DND-41 (cell line): ENCODE data around the gene RBSN.

Experiments used
- ATAC-seq: fragments of 200-7000 bp; cut with Tn5 transposase; 3 replicates; pipeline ENCODE4 v1.9.1; 2021; ENCODE audit warnings: low read depth; ENCODE audit not compliant: insufficient read depth
- DNase-seq: peaks from one replicate; pipeline ENCODE4 v3.0.0-alpha.2; 2020
- H2AFZ ChIP-seq: 2 replicates; pipeline ENCODE4 v1.6.0; 2012; ENCODE audit warnings: low read depth, low read length
- H3K27ac ChIP-seq: 2 replicates; pipeline ENCODE4 v1.5.1; 2012; ENCODE audit warnings: low read length, inconsistent platforms
- H3K27me3 ChIP-seq: fragments of 200-600 bp; sonication (generic); 2 replicates; pipeline ENCODE4 v1.6.0; 2012; ENCODE audit warnings: low read length, mild to moderate bottlenecking, inconsistent platforms; ENCODE audit not compliant: insufficient read depth, poor library complexity
- H3K36me3 ChIP-seq: 2 replicates; pipeline ENCODE4 v1.5.1; 2012; ENCODE audit warnings: low read length, inconsistent platforms; ENCODE audit not compliant: insufficient read depth
- H3K4me1 ChIP-seq: 2 replicates; pipeline ENCODE4 v1.5.1; 2012; ENCODE audit warnings: mild to moderate bottlenecking, low read length; ENCODE audit not compliant: insufficient read depth
- H3K4me2 ChIP-seq: 2 replicates; pipeline ENCODE4 v1.6.0; 2012; ENCODE audit warnings: mild to moderate bottlenecking, moderate library complexity, low read length, inconsistent platforms; ENCODE audit not compliant: insufficient read depth
- H3K4me3 ChIP-seq, 2 experiments: fragments of 200-600 bp in 1 of 2; shearing (Covaris generic) in 1 of 2; 2 replicates each; pipeline ENCODE4 v1.5.1; 2012 to 2016; ENCODE audit warnings: inconsistent platforms in 2 of 2, low read length in 2 of 2, mild to moderate bottlenecking in 2 of 2, low read depth in 1 of 2, moderate library complexity in 1 of 2
- H3K79me2 ChIP-seq: 2 replicates; pipeline ENCODE4 v1.6.0; 2012; ENCODE audit warnings: low read length, inconsistent platforms; ENCODE audit not compliant: insufficient read depth
- H3K9ac ChIP-seq: 2 replicates; pipeline ENCODE4 v1.6.0; 2012; ENCODE audit warnings: low read depth, mild to moderate bottlenecking, inconsistent platforms, low read length, moderate library complexity
- H3K9me3 ChIP-seq: 2 replicates; pipeline ENCODE4 v1.5.1; 2012; ENCODE audit warnings: low read length, moderate library complexity, mild to moderate bottlenecking, inconsistent platforms; ENCODE audit not compliant: insufficient read depth, severe bottlenecking
- H4K20me1 ChIP-seq: 2 replicates; pipeline ENCODE4 v1.6.0; 2012; ENCODE audit warnings: low read length; ENCODE audit not compliant: insufficient read depth
- CTCF ChIP-seq: IDR thresholded peaks from 2 replicates; pipeline ENCODE4 v1.5.1; 2012; ENCODE audit warnings: borderline replicate concordance, low read length, moderate library complexity, mild to moderate bottlenecking; ENCODE audit not compliant: poor library complexity, severe bottlenecking; ENCODE audit errors: extremely low read depth
- EZH2 ChIP-seq: IDR thresholded peaks from 3 replicates; pipeline ENCODE4 v1.6.1; 2012; ENCODE audit warnings: borderline replicate concordance, low read depth, mild to moderate bottlenecking, moderate library complexity, low read length, inconsistent platforms; ENCODE audit not compliant: severe bottlenecking

The RBSN gene

GRCh38 chr3:15096046-15096445 lies 2.9 kb downstream of the RBSN start:
- no peak overlapping the region for H3K9ac ChIP-seq
- peaks cover 26% of the 10 kb centered on the region for H3K4me1 ChIP-seq
- peaks cover 35% of the 10 kb centered on the region for H3K36me3 ChIP-seq
- H3K9me3 ChIP-seq, result no peaks in the 10 kb centered on the region
- no peak overlapping the region for H2AFZ ChIP-seq
- H3K4me3 ChIP-seq, result no peak overlapping the region
- ATAC-seq (no peak), DNase-seq (no peak)
- TF ChIP-seq CTCF, result no peak
- no peak for TF ChIP-seq EZH2
- no peaks in the 10 kb centered on the region for H3K27me3 ChIP-seq
- H3K79me2 ChIP-seq, result peaks cover 34% of the 10 kb centered on the region
- H4K20me1 ChIP-seq, result peaks cover 6% of the 10 kb centered on the region
- no peak overlapping the region for H3K4me2 ChIP-seq
- H3K27ac ChIP-seq, result no peak overlapping the region

- Histone ChIP-seq H3K79me2 (peaks cover 29% of the 10 kb centered on the region), H3K9me3 (no peaks in the 10 kb centered on the region), H3K9ac (no peak overlapping the region), H3K4me2 (no peak overlapping the region), H3K27me3 (no peaks in the 10 kb centered on the region), H3K27ac (no peak overlapping the region), H4K20me1 (peaks cover 6% of the 10 kb centered on the region), H3K4me3 (no peak overlapping the region), H3K36me3 (peaks cover 47% of the 10 kb centered on the region), H2AFZ (no peak overlapping the region), H3K4me1 (peaks cover 16% of the 10 kb centered on the region)
- no peak for ATAC-seq
- TF ChIP-seq EZH2 (no peak), CTCF (no peak)
- DNase-seq, result no peak
Measured at GRCh38 chr3:15094187-15094875, 4.6 kb downstream of the RBSN start.

- Histone ChIP-seq H3K79me2 (peaks cover 17% of the 10 kb centered on the region), H2AFZ (no peak overlapping the region), H3K27me3 (no peaks in the 10 kb centered on the region), H3K4me3 (no peak overlapping the region), H3K9me3 (no peaks in the 10 kb centered on the region), H3K9ac (no peak overlapping the region), H3K36me3 (peaks cover 59% of the 10 kb centered on the region), H3K4me2 (no peak overlapping the region), H3K4me1 (peaks cover 8% of the 10 kb centered on the region), H4K20me1 (peaks cover 2% of the 10 kb centered on the region), H3K27ac (no peak overlapping the region)
- TF ChIP-seq CTCF (no peak), EZH2 (no peak)
- no peak for ATAC-seq
- DNase-seq, result no peak
Measured at GRCh38 chr3:15092686-15093085, 6.3 kb downstream of the RBSN start.

- DNase-seq, result no peak
- no peaks in the 10 kb centered on the region for H3K27me3 ChIP-seq
- no peak overlapping the region for H3K27ac ChIP-seq
- ATAC-seq, result no peak
- H3K4me2 ChIP-seq, result no peak overlapping the region
- H3K4me3 ChIP-seq, result no peak overlapping the region
- H3K9ac ChIP-seq, result no peak overlapping the region
- no peaks in the 10 kb centered on the region for H4K20me1 ChIP-seq
- no peak for TF ChIP-seq EZH2
- no peak for TF ChIP-seq CTCF
- no peaks in the 10 kb centered on the region for H3K9me3 ChIP-seq
- no peak overlapping the region for H2AFZ ChIP-seq
- peaks cover 64% of the 10 kb centered on the region for H3K36me3 ChIP-seq
- peaks cover 8% of the 10 kb centered on the region; the same call in 1 of the 2 replicates for H3K79me2 ChIP-seq
- no peaks in the 10 kb centered on the region for H3K4me1 ChIP-seq
Measured at GRCh38 chr3:15091575-15091974, 7.4 kb downstream of the RBSN start.
